Endothelial cell of umbilical vein (primary cell): Measurements from ENCODE around the gene IQGAP2. TPM values are rescaled to one million over a fixed set of nuclear protein-coding genes. Genes with fewer than 3 reads are reported as not detected.

Experiments
- BruUV-seq: library from RNA; stranded (reverse); fragments of 400-500 nt; replicated peaks from 2 replicates; lab custom pipeline; 2021; lab: Mats Ljungman, UMichigan
- CTCF ChIA-PET: fragments of 300-600, 350-600 bp; sonication (Branson Sonifier 250); formaldehyde crosslinking; loops from one replicate; lab custom pipeline; 2021; ENCODE audit warnings: antibody characterized with exemption, inconsistent platforms; lab: Charles Lee
- POLR2A ChIA-PET: fragments of 300-600, 350-600 bp; sonication (Branson Sonifier 250); formaldehyde crosslinking; loops from one replicate; lab custom pipeline; 2021; ENCODE audit warnings: antibody characterized with exemption, inconsistent platforms; lab: Charles Lee
- DNase-seq: peaks from one replicate; pipeline ENCODE4 v3.0.0-alpha.2; 2011; ENCODE audit warnings: low read depth, low spot score
- FAIRE-seq: peaks from 2 replicates; lab custom pipeline; 2011; peaks lifted over from hg19 to GRCh38; lab: Jason Lieb, UNC
- H2AFZ ChIP-seq: 2 replicates; pipeline ENCODE4 v1.6.0; 2012; ENCODE audit warnings: low read depth, low read length, control low read depth, inconsistent platforms
- H3K27ac ChIP-seq: 2 replicates; pipeline ENCODE4 v1.5.1; 2011; ENCODE audit warnings: low read depth, mild to moderate bottlenecking, control low read depth, low read length, moderate library complexity; ENCODE audit not compliant: insufficient read depth
- H3K27me3 ChIP-seq, 2 experiments: 2 replicates each; pipeline versions ENCODE4 v1.6.0 to v1.6.1; 2011; ENCODE audit warnings: low read length in 2 of 2, mixed read lengths in 1 of 2; ENCODE audit not compliant: control insufficient read depth in 2 of 2, insufficient read depth in 2 of 2
- H3K36me3 ChIP-seq, 2 experiments: 2 replicates in 1 of 2; 3 replicates in 1 of 2; pipeline ENCODE4 v1.5.1; 2011; ENCODE audit warnings: low read length in 2 of 2, mild to moderate bottlenecking in 1 of 2, moderate library complexity in 1 of 2; ENCODE audit not compliant: control insufficient read depth in 2 of 2, insufficient read depth in 2 of 2; ENCODE audit errors: extremely low read depth in 1 of 2
- H3K4me1 ChIP-seq: 3 replicates; pipeline ENCODE4 v1.5.1; 2011; ENCODE audit warnings: mild to moderate bottlenecking, low read length; ENCODE audit not compliant: control insufficient read depth, insufficient read depth; ENCODE audit errors: extremely low read depth
- H3K4me2 ChIP-seq: 2 replicates; pipeline ENCODE4 v1.6.1; 2011; ENCODE audit warnings: low read length, control low read depth, mixed read lengths; ENCODE audit not compliant: insufficient read depth
- H3K4me3 ChIP-seq, 3 experiments: fragments of 200-600 bp in 1 of 3; sonication (generic), shearing (Covaris generic) in 1 of 3; replicated peaks in 1 of 3; 2 replicates each; pipeline ENCODE4 v1.5.1; 2011 to 2016; ENCODE audit warnings: control low read depth in 3 of 3, low read length in 3 of 3, mild to moderate bottlenecking in 2 of 3, inconsistent platforms in 1 of 3, low read depth in 1 of 3, moderate library complexity in 1 of 3; ENCODE audit not compliant: insufficient read depth in 1 of 3
- H3K79me2 ChIP-seq: 2 replicates; pipeline ENCODE4 v1.6.0; 2012; ENCODE audit warnings: low read length, inconsistent platforms; ENCODE audit not compliant: control insufficient read depth, insufficient read depth
- H3K9ac ChIP-seq: replicated peaks from 2 replicates; pipeline ENCODE3; 2011; ENCODE audit warnings: low read length, control low read depth; ENCODE audit not compliant: insufficient read depth; ENCODE audit errors: extremely low read depth
- H3K9me1 ChIP-seq: replicated peaks from 3 replicates; pipeline ENCODE4 v1.6.0; 2011; ENCODE audit warnings: mild to moderate bottlenecking, low read length; ENCODE audit not compliant: control insufficient read depth, insufficient read depth; ENCODE audit errors: extremely low read depth
- H3K9me3 ChIP-seq: replicated peaks from 2 replicates; pipeline ENCODE4 v1.5.1; 2012; ENCODE audit warnings: low read length, inconsistent platforms; ENCODE audit not compliant: control insufficient read depth, insufficient read depth
- H4K20me1 ChIP-seq: replicated peaks from 2 replicates; pipeline ENCODE3; 2011; ENCODE audit warnings: mild to moderate bottlenecking, low read length; ENCODE audit not compliant: control insufficient read depth, insufficient read depth; ENCODE audit errors: extremely low read depth
- EZH2 ChIP-seq: IDR thresholded peaks from 2 replicates; pipeline ENCODE4 v1.6.1; 2012; ENCODE audit warnings: borderline replicate concordance, low read depth, mild to moderate bottlenecking, moderate library complexity, low read length, inconsistent platforms; ENCODE audit not compliant: severe bottlenecking
- FOS ChIP-seq: IDR thresholded peaks from 2 replicates; pipeline ENCODE4 v1.6.1; 2011; ENCODE audit warnings: mild to moderate bottlenecking, low read length, moderate library complexity, borderline replicate concordance; ENCODE audit not compliant: insufficient read depth
- GATA2 ChIP-seq: IDR thresholded peaks from 2 replicates; pipeline ENCODE4 v1.7.0; 2011; ENCODE audit warnings: low read depth, mild to moderate bottlenecking, moderate library complexity, mixed read lengths, low read length; ENCODE audit not compliant: insufficient read length, insufficient read depth
- JUN ChIP-seq: IDR thresholded peaks from 2 replicates; pipeline ENCODE4 v1.6.1; 2011; ENCODE audit warnings: borderline replicate concordance, low read depth; ENCODE audit not compliant: insufficient read length, insufficient read depth
- MYC ChIP-seq: IDR thresholded peaks from one replicate; pipeline ENCODE4 v1.6.1; 2011; ENCODE audit warnings: mild to moderate bottlenecking, low read depth, low read length
- POLR2A ChIP-seq: IDR thresholded peaks from 2 replicates; pipeline ENCODE4 v1.6.1; 2012; ENCODE audit warnings: low read depth, mild to moderate bottlenecking, control low read depth, low read length
- POLR2AphosphoS5 ChIP-seq: IDR thresholded peaks from 2 replicates; pipeline ENCODE4 v1.6.1; 2012; ENCODE audit warnings: low read depth, mild to moderate bottlenecking, control low read depth, low read length, moderate library complexity; ENCODE audit not compliant: insufficient read depth
- dilution Hi-C: fragments of 300-500 bp; cut with MboI; formaldehyde crosslinking; loops from one replicate; pipeline ENCODE4 v1.15.0; 2019; ENCODE audit warnings: low sequenced_read_pairs; ENCODE audit not compliant: extremely low pct_ligation_motif_present
- intact Hi-C: fragments of 100-400 bp; cut with micrococcal nuclease; formaldehyde crosslinking; loops from one replicate; pipeline ENCODE4 v1.10.0; 2022
- polyA plus RNA-seq, 4 experiments: library from polyadenylated mRNA; depleted of rRNA in 3 of 4; stranded (reverse) in 3 of 4; unstranded in 1 of 4; fragments of >200 nt; gene quantifications; 2 replicates each; pipeline versions ENCODE4 v1.2.1 to v1.2.3, GENCODE V29; 2011 to 2012; ENCODE audit warnings: missing spikeins in 1 of 4
- total RNA-seq: library from RNA; stranded (reverse); gene quantifications from 2 replicates; pipeline ENCODE4 v1.2.3, GENCODE V29; 2021
- TF ChIP-seq, protein P1 (sequence below): IDR thresholded peaks from 2 replicates; pipeline ENCODE4 v1.6.1; 2011; ENCODE audit not compliant: insufficient read depth, insufficient read length
- TF ChIP-seq, protein P2 (sequence below), 2 donors: IDR thresholded peaks; 1 replicate in 1 of 2; 2 replicates in 1 of 2; pipeline ENCODE4 v1.5.1; 2011; ENCODE audit warnings: low read length in 2 of 2, mild to moderate bottlenecking in 2 of 2, moderate library complexity in 2 of 2, control low read depth in 1 of 2, inconsistent platforms in 1 of 2, low read depth in 1 of 2; ENCODE audit not compliant: insufficient read depth in 1 of 2; ENCODE audit errors: extremely low read depth in 1 of 2

The IQGAP2 gene
- total and polyA plus RNA-seq, 2 donors (not counting 3 experiments of a cell fraction or from before 2014, with no cell fraction given), result 4.5 to 4.7 TPM

DNA sequence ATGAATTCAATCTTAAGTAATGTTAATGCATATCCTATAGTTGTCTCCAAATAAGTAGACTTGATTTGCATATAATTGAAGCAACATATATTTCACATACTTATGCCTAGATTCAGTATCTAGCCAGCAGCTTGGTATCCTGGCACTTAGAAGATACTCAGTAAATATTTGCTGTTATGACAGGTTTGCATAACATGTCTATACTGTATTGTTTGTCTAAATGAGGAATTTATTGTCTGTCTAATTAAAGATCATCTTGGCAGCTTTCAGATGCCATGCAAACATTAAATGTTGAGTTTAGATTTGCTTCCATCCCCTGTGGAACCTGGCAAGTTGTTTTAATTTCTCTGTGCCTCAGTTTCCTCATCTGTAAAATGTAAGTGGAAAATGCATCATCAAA is 9.4 kb downstream of the IQGAP2 start:
- POLR2A ChIA-PET, result no interaction called here
- Histone ChIP-seq H3K4me2 (no peak overlapping the region), H3K9ac (no peak overlapping the region), H3K27me3 (peaks cover 0 to under 1% of the 10 kb centered on the region in 2 experiments), H2AFZ (no peak overlapping the region), H3K9me3 (no peaks in the 10 kb centered on the region), H4K20me1 (no peaks in the 10 kb centered on the region), H3K27ac (no peak overlapping the region), H3K36me3 (no peaks in the 10 kb centered on the region), H3K9me1 (no peaks in the 10 kb centered on the region), H3K4me3 (no peak overlapping the region), H3K79me2 (no peaks in the 10 kb centered on the region), H3K4me1 (no peaks in the 10 kb centered on the region)
- TF ChIP-seq JUN (no peak), MYC (no peak), POLR2A (no peak), POLR2AphosphoS5 (no peak), GATA2 (no peak), EZH2 (no peak), FOS (no peak)
- TF ChIP-seq, protein P1, sequence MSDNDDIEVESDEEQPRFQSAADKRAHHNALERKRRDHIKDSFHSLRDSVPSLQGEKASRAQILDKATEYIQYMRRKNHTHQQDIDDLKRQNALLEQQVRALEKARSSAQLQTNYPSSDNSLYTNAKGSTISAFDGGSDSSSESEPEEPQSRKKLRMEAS, result no peak
- TF ChIP-seq, protein P2, sequence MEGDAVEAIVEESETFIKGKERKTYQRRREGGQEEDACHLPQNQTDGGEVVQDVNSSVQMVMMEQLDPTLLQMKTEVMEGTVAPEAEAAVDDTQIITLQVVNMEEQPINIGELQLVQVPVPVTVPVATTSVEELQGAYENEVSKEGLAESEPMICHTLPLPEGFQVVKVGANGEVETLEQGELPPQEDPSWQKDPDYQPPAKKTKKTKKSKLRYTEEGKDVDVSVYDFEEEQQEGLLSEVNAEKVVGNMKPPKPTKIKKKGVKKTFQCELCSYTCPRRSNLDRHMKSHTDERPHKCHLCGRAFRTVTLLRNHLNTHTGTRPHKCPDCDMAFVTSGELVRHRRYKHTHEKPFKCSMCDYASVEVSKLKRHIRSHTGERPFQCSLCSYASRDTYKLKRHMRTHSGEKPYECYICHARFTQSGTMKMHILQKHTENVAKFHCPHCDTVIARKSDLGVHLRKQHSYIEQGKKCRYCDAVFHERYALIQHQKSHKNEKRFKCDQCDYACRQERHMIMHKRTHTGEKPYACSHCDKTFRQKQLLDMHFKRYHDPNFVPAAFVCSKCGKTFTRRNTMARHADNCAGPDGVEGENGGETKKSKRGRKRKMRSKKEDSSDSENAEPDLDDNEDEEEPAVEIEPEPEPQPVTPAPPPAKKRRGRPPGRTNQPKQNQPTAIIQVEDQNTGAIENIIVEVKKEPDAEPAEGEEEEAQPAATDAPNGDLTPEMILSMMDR (IDR thresholded peaks at IDR 0.05; ENCODE audit: extremely low read depth in 1 of 2, insufficient read depth in 1 of 2, low read depth in 1 of 2, low read length in 2 of 2), result no peak
- no peak for FAIRE-seq
- BruUV-seq, result no TSS peak
- dilution Hi-C loops (no loop called here), intact Hi-C loops (no loop called here)
- no peak for DNase-seq
- CTCF ChIA-PET, result no interaction called here
